ENCODE data around the gene KRTAP17-1. TPM values are rescaled to one million over a fixed set of nuclear protein-coding genes. Genes with fewer than 3 reads are reported as not detected.

The KRTAP17-1 gene
- total RNA-seq, 1 donor from 2014 or later, result not detected

DNA sequence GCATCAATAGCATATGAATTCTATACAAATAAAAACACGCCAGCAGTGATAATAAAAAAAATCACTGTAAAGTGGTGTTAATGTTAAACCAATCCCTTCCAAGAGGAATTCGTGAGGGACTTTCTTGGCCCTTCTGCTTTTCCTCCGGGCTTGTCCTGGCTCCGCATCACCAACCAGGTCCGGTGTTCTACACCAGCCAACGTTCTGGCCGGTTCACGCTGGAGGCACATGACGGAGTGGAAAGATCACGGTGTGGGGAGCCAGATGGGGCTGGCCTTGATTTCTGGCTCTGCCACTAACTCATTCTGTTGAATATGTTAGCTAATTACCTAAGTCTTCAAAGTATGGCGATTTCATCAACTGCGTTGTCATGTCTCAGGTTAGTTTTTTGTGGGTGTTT lies 11.4 kb downstream of the KRTAP17-1 start:
- H3K36me3 ChIP-seq (ENCODE audit: control insufficient read depth, insufficient read depth, low read length), result no peaks in the 10 kb centered on the region
- TF ChIP-seq, protein P1, sequence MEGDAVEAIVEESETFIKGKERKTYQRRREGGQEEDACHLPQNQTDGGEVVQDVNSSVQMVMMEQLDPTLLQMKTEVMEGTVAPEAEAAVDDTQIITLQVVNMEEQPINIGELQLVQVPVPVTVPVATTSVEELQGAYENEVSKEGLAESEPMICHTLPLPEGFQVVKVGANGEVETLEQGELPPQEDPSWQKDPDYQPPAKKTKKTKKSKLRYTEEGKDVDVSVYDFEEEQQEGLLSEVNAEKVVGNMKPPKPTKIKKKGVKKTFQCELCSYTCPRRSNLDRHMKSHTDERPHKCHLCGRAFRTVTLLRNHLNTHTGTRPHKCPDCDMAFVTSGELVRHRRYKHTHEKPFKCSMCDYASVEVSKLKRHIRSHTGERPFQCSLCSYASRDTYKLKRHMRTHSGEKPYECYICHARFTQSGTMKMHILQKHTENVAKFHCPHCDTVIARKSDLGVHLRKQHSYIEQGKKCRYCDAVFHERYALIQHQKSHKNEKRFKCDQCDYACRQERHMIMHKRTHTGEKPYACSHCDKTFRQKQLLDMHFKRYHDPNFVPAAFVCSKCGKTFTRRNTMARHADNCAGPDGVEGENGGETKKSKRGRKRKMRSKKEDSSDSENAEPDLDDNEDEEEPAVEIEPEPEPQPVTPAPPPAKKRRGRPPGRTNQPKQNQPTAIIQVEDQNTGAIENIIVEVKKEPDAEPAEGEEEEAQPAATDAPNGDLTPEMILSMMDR (IDR thresholded peaks at IDR 0.05; ENCODE audit: insufficient read depth, low read length, severe bottlenecking), result no peak
- no peaks in the 10 kb centered on the region for H3K27me3 ChIP-seq (ENCODE audit: control insufficient read depth, insufficient read depth, low read length)
- DNase-seq (ENCODE audit: low read depth) (no peak), FAIRE-seq (no peak)
- H3K4me3 ChIP-seq (ENCODE audit: low read depth, low read length), result no peak overlapping the region

DNA sequence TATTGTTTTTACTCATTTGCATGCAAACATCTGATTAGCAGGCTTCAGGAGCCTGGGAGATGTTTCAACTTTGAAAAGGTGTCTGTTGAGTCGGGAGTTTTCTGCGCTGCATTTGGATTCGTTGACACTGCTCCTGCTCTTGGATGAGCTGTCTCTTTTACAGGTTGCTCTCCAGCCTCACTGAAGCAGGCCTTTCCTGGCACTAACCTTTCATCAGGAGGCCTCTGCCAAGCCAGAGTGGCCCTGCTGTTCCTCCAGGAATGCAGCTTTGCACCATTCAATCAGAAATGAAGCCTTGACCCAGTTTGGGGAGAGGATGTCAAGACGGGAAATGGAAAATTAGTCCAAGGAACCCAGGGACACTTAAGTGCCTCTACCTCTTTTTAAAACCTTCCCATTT lies 12.5 kb downstream of the KRTAP17-1 start:
- DNase-seq (ENCODE audit: low read depth) (no peak), FAIRE-seq (peak; percentile 52)
- no peak overlapping the region for H3K4me3 ChIP-seq (ENCODE audit: low read depth, low read length)
- H3K27me3 ChIP-seq (ENCODE audit: control insufficient read depth, insufficient read depth, low read length), result no peaks in the 10 kb centered on the region
- no peaks in the 10 kb centered on the region for H3K36me3 ChIP-seq (ENCODE audit: control insufficient read depth, insufficient read depth, low read length)
- TF ChIP-seq, protein P1 (IDR thresholded peaks at IDR 0.05; ENCODE audit: insufficient read depth, low read length, severe bottlenecking), result no peak

DNA sequence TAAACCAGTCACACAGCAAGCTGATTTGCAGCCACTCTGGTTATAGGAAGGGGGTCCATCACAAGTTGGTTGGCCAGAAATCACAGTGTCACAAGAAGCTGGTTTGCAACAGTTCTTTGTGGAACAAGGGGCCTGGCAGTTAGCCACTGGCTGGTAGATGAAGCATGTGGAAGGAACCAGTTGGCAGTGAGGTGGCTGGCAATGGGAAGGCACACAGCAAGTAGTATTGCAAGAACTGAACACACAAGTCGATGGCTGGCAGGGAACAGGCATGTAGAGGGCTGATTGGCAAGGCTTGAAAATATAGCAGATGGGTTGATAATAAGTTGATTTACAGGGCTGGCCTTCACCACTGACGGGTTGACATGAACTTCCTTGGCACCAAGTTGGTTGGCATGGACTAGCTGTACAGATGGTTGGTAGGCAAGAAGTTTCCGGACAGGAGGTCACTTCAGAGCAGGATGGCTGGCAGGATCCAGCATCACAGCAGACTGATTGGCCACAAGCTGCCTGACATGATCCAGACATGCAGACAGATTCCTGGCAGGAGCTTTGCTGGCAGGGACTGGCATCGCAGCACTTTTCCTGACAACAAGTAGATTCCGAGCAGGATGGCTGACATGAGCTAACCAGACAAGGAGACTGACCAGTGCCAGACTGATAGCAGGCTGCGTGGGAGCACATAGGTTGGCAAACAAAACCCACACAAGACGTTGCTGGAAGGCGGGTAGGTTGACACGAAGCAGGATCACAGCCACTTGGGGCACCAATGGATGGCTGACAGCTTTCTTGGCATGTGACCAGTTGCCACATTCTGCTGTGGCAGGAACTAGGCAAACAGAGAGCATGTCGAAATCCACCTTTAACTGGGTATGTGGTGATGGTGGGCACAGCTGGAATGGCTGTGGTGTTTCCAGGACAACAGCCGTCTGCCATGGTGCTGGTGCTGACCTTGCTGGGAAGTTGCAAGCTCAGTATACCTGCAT lies 13.3 kb downstream of the KRTAP17-1 start, which contains the start of gene KRTAP29-1:
Gene KRTAP29-1, minus strand, starts transcription at position 936 of the 986 bp plus-strand sequence. Its CDS starts 0 bp downstream, at position 936.
- peak; percentile 22 for DNase-seq (ENCODE audit: low read depth)
- H3K36me3 ChIP-seq (ENCODE audit: control insufficient read depth, insufficient read depth, low read length), result no peaks in the 10 kb centered on the region
- FAIRE-seq, result peak; percentile 91
- H3K27me3 ChIP-seq (ENCODE audit: control insufficient read depth, insufficient read depth, low read length), result no peaks in the 10 kb centered on the region
- TF ChIP-seq, protein P1 (IDR thresholded peaks at IDR 0.05; ENCODE audit: insufficient read depth, low read length, severe bottlenecking), result no peak
- H3K4me3 ChIP-seq (ENCODE audit: low read depth, low read length), result no peak within 1 kb of the TSS

DNA sequence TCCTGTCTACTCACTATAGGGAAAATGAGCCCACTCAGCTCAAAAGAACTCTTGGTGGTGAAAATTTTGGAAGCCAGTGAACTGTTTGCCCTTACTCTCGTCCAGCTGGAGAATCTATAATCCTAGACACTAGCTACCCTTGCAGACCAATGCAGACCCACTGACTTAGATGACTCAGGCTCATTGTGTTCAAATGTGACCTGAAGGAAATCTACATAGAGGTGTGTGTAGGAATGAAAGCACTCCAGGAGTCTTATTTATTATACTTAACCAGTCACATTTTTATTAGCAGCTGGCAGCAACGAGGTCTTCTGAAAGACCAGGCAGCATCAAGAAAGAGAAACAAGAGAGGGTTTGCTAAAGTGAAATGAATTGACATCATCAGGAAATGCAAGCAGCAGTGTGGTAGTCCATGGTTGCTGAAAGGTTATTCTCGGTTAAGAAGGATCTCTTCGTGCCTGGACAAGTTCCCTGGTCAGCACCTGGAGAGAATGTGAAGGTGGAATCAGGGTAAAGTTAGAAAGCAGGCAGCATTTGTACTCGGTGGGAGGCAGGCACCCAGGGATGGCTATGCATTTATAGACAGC lies 14.2 kb downstream of the KRTAP17-1 start:
- Histone ChIP-seq H3K27me3 (ENCODE audit: control insufficient read depth, insufficient read depth, low read length) (no peaks in the 10 kb centered on the region), H3K36me3 (ENCODE audit: control insufficient read depth, insufficient read depth, low read length) (no peaks in the 10 kb centered on the region), H3K4me3 (ENCODE audit: low read depth, low read length) (no peak overlapping the region)
- FAIRE-seq, result peak; percentile 47
- DNase-seq (ENCODE audit: low read depth), result peak; percentile 87
- TF ChIP-seq, protein P1 (IDR thresholded peaks at IDR 0.05; ENCODE audit: insufficient read depth, low read length, severe bottlenecking), result no peak

DNA sequence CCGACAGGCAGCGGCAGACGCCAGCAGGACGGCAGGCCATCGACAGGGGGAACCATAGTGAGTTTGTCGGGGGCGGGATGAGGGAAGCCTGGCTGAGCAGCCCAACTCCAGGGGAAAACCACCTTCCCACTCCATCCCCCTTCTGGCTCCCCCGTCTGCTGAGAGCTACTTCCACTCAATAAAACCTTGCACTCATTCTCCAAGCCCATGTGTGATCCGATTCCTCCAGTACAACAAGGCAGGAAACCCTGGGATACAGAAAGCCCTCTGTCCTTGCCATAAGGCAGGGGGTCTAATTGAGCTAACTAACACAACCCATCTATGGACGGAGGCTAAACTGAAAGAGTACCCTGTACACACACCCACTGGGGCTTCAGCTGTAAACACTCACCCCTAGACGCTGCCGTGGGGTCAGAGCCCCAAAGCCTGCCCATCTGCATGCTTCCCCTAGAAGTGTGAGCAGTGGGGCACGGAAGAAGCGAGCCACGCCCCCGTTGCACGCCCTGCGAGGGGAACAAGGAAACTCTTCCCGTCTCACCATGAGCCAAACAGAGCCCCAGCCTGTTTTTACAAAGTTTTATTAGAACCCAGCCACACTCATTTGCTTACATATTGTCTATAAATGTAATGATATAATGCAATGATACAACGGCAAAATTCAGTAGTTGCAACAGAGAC lies 16.9 kb downstream of the KRTAP17-1 start:
- DNase-seq (ENCODE audit: low read depth), result no peak
- no peaks in the 10 kb centered on the region for H3K27me3 ChIP-seq (ENCODE audit: control insufficient read depth, insufficient read depth, low read length)
- H3K36me3 ChIP-seq (ENCODE audit: control insufficient read depth, insufficient read depth, low read length), result no peaks in the 10 kb centered on the region
- TF ChIP-seq, protein P1 (IDR thresholded peaks at IDR 0.05; ENCODE audit: insufficient read depth, low read length, severe bottlenecking), result no peak
- no peak overlapping the region for H3K4me3 ChIP-seq (ENCODE audit: low read depth, low read length)
- no peak for FAIRE-seq

Data from bronchial epithelial cell (primary cell).